HG03097 (cell line): ENCODE results near the gene ARHGAP9.

Source experiments
- ATAC-seq: cut with Tn5 transposase; IDR thresholded peaks from one replicate; pipeline ENCODE4 v1.9.1; 2021; ENCODE audit not compliant: unreplicated experiment, low FRiP score

ARHGAP9 gene

GRCh38 chr12:57479376-57480115, at the start of gene ARHGAP9:
TSS of gene ARHGAP9 (minus strand) at chr12:57479866. CDS start at chr12:57479406, 460 bp downstream.
- peak; percentile 45 for ATAC-seq

GRCh38 chr12:57528831-57529555, 49.3 kb upstream of the ARHGAP9 start:
- ATAC-seq, result no peak

- no peak for ATAC-seq
These were observed 48.5 kb upstream of the ARHGAP9 start for GRCh38 chr12:57528176-57528575.

- ATAC-seq, result no peak
These were observed 47.5 kb upstream of the ARHGAP9 start for GRCh38 chr12:57527184-57527583.

- no peak for ATAC-seq
These were observed 46.9 kb upstream of the ARHGAP9 start for GRCh38 chr12:57526477-57527126.

GRCh38 chr12:57525615-57526383, 46.1 kb upstream of the ARHGAP9 start:
- ATAC-seq, result no peak

GRCh38 chr12:57524814-57525614, 45.3 kb upstream of the ARHGAP9 start:
- no peak for ATAC-seq

- ATAC-seq, result no peak
These were observed 44.3 kb upstream of the ARHGAP9 start for GRCh38 chr12:57523706-57524614.

GRCh38 chr12:57522887-57523705, 43.4 kb upstream of the ARHGAP9 start:
- ATAC-seq, result no peak

GRCh38 chr12:57522011-57522886, 42.6 kb upstream of the ARHGAP9 start, which contains the start of gene MBD6:
TSS of gene MBD6 (plus strand) at chr12:57522824. CDS start at chr12:57524304, 1,480 bp downstream.
- ATAC-seq, result peak; percentile 45

- ATAC-seq, result no peak
These were observed 41.9 kb upstream of the ARHGAP9 start for GRCh38 chr12:57521525-57522010.

GRCh38 chr12:57520053-57520818, 40.6 kb upstream of the ARHGAP9 start, which contains the start of gene DDIT3:
TSS of gene DDIT3 (minus strand) at chr12:57520514. CDS start at chr12:57517406, 3,108 bp downstream.
- peak; percentile 55 for ATAC-seq

GRCh38 chr12:57519796-57520052, 40.1 kb upstream of the ARHGAP9 start:
- ATAC-seq, result no peak

GRCh38 chr12:57518920-57519795, 39.5 kb upstream of the ARHGAP9 start:
- no peak for ATAC-seq

GRCh38 chr12:57518176-57518919, 38.7 kb upstream of the ARHGAP9 start:
- no peak for ATAC-seq
